ENCODE results near the gene CORO2B.

CORO2B gene

DNA sequence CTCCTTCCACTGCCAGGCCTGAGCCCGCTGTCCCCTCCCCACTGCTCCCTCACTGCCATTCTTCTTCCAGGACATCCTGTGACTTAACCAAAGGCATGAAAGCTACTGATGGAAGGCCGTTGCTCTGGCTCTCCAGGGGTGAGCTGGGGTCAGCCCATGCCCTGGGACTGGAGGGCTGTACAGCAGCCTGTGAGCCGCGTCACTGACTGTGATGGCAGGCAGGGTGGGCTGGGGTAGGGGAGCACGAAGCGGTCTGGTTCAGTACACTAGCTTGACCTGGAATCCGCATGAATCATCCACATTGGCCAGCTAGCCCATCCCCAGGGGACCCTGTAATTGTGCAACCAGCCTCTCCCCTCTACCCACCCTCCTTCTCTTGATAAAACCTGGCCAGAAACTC is 30.8 kb downstream of the CORO2B start:
- no peaks in the 10 kb centered on the region for H3K36me3 ChIP-seq
- H3K9me3 ChIP-seq: no peaks in the 10 kb centered on the region
- H3K4me3 ChIP-seq (ENCODE audit: low read depth in 1 of 2, low read length in 1 of 2): no peak overlapping the region
- no peaks in the 10 kb centered on the region for H3K4me1 ChIP-seq (ENCODE audit: control insufficient read depth in 1 of 2, insufficient read depth in 1 of 2, low read depth in 1 of 2, low read length in 1 of 2)
- no peak overlapping the region for H3K27ac ChIP-seq
- TF ChIP-seq CTCF (IDR thresholded peaks at IDR 0.05): no peak
- H3K27me3 ChIP-seq: no peaks in the 10 kb centered on the region

GRCh38 chr15:68610825-68611224 is 32.0 kb downstream of the CORO2B start:
- Histone ChIP-seq H3K27me3 (no peaks in the 10 kb centered on the region), H3K9me3 (no peaks in the 10 kb centered on the region), H3K36me3 (no peaks in the 10 kb centered on the region), H3K4me1 (ENCODE audit: control insufficient read depth in 1 of 2, insufficient read depth in 1 of 2, low read depth in 1 of 2, low read length in 1 of 2) (no peaks in the 10 kb centered on the region), H3K27ac (no peak overlapping the region), H3K4me3 (ENCODE audit: low read depth in 1 of 2, low read length in 1 of 2) (no peak overlapping the region)
- TF ChIP-seq CTCF (IDR thresholded peaks at IDR 0.05): no peak

GRCh38 chr15:68612503-68612902 is 33.7 kb downstream of the CORO2B start:
- TF ChIP-seq CTCF (IDR thresholded peaks at IDR 0.05): no peak
- Histone ChIP-seq H3K27me3 (no peaks in the 10 kb centered on the region), H3K4me1 (ENCODE audit: control insufficient read depth in 1 of 2, insufficient read depth in 1 of 2, low read depth in 1 of 2, low read length in 1 of 2) (no peaks in the 10 kb centered on the region), H3K9me3 (no peaks in the 10 kb centered on the region), H3K36me3 (no peaks in the 10 kb centered on the region), H3K27ac (no peak overlapping the region), H3K4me3 (ENCODE audit: low read depth in 1 of 2, low read length in 1 of 2) (no peak overlapping the region)

GRCh38 chr15:68612979-68613740 is 34.4 kb downstream of the CORO2B start:
- Histone ChIP-seq H3K27me3 (no peaks in the 10 kb centered on the region), H3K36me3 (no peaks in the 10 kb centered on the region), H3K4me1 (ENCODE audit: control insufficient read depth in 1 of 2, insufficient read depth in 1 of 2, low read depth in 1 of 2, low read length in 1 of 2) (no peaks in the 10 kb centered on the region), H3K27ac (no peak overlapping the region), H3K4me3 (ENCODE audit: low read depth in 1 of 2, low read length in 1 of 2) (no peak overlapping the region), H3K9me3 (no peaks in the 10 kb centered on the region)
- TF ChIP-seq CTCF (IDR thresholded peaks at IDR 0.05): no peak

DNA sequence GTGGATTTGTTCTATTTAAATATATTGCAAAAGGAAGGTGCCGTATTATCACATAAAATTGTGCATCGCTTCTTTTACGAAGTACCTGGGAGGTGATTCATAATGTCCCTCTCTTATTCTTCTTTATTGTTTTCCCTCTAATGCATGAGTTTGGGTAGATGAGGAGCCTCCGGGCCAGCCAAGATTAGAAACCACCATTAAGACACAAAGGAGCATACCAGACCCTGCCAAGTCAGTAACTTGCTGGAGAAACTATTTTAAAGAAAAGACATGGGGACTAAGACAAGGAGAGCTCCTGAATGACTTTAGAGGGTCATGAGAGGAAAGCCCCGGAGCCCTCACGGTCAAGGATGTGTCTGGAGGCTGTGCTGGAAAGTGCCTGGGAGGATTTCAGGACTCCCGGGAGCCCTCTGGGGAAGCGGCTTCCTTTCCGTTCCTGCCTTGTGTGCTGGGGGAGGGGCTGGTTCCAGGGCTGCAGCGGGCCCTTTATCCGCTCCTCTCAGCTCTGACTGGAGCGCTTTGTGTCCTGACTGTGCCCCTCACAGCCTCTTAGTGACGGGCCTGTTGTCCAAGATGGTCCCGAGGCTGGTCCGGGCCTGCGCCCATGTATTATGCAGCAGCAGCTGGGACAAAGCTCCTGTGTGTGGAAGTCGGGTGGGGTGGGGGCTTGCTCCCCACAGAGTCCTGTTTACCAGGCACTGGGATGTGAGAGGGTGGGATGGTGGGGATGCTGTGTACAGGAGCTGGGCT is 35.7 kb downstream of the CORO2B start:
- H3K27ac ChIP-seq: no peak overlapping the region
- H3K9me3 ChIP-seq: no peaks in the 10 kb centered on the region
- no peaks in the 10 kb centered on the region for H3K36me3 ChIP-seq
- H3K4me1 ChIP-seq (ENCODE audit: control insufficient read depth in 1 of 2, insufficient read depth in 1 of 2, low read depth in 1 of 2, low read length in 1 of 2): no peaks in the 10 kb centered on the region
- TF ChIP-seq CTCF (IDR thresholded peaks at IDR 0.05): no peak
- H3K27me3 ChIP-seq: no peaks in the 10 kb centered on the region
- no peak overlapping the region for H3K4me3 ChIP-seq (ENCODE audit: low read depth in 1 of 2, low read length in 1 of 2)
